SU-DHL-6 (cell line): Measurements from ENCODE around the gene ABCG1.
A peak's percentile ranks its signal among the peaks of the same experiment; 100 is the strongest.

Source experiments
- EZH2phosphoT487 ChIP-seq: fragments of 200-600 bp; sonication (generic), shearing (Covaris generic); conservative IDR thresholded peaks from 2 replicates; pipeline ENCODE4 v1.6.1; 2018; ENCODE audit warnings: mild to moderate bottlenecking, antibody characterized with exemption, low read length, moderate library complexity, mixed read lengths
- TF ChIP-seq, protein P1 (sequence below): fragments of 200-600 bp; sonication (generic); IDR thresholded peaks from one replicate; pipeline ENCODE4 v1.5.1; 2017; ENCODE audit warnings: antibody characterized with exemption, mild to moderate bottlenecking, low read length, moderate library complexity; ENCODE audit not compliant: insufficient read depth, poor library complexity, severe bottlenecking

DNA sequence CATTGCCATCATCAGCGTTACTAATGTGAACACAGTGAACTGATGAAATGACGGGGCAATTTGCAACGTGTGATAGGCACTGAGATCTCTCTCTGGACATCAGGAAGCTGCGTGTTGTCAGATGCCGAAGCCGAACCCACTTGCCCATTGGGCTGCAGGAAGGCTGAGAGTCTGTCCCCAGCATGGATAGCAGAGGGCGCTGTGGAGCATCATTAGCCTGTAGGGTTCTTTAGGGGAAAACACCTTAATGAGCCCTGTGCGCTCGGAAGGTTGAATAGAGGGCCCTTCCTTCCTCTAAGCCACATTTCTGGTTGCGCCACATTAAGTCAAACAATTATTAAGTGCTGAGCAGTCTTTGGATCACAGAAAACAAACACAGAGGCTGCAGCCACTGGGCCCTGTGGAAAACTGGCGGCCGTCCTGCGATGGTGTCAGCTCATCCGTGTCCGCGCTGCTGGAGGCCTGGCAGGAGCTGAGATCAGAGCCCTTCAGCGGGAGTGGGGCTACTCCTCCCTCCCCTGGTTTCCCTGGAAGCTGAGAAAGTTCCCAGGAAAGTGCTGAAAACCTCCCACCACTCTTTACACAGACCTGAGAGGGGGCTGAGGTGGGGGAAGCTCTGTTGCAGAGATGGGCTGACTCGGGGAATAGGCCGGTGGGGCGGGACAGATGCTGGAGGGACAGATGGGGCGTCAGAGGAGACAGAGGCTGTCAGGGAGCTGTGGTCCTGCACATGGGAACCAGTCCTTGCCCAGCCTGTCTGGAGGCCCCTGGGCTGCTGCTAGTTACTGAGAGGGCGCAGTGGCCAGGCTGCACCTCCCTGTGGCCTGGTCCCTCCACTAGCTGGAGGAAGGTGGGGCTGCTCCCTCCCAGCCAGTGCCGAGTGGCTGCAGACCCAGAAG is 119.1 kb downstream of the ABCG1 start:
- TF ChIP-seq, protein P1, sequence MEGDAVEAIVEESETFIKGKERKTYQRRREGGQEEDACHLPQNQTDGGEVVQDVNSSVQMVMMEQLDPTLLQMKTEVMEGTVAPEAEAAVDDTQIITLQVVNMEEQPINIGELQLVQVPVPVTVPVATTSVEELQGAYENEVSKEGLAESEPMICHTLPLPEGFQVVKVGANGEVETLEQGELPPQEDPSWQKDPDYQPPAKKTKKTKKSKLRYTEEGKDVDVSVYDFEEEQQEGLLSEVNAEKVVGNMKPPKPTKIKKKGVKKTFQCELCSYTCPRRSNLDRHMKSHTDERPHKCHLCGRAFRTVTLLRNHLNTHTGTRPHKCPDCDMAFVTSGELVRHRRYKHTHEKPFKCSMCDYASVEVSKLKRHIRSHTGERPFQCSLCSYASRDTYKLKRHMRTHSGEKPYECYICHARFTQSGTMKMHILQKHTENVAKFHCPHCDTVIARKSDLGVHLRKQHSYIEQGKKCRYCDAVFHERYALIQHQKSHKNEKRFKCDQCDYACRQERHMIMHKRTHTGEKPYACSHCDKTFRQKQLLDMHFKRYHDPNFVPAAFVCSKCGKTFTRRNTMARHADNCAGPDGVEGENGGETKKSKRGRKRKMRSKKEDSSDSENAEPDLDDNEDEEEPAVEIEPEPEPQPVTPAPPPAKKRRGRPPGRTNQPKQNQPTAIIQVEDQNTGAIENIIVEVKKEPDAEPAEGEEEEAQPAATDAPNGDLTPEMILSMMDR = peak; percentile 50
- no peak for TF ChIP-seq EZH2phosphoT487
